Nephron (organoid): Measurements from ENCODE around the gene SORT1.
A peak's percentile ranks its signal among the peaks of the same experiment; 100 is the strongest.
"Not testable (repeated sequence)": the region's sequence is repeated elsewhere in the genome, so short reads cannot be mapped to it uniquely, and the experiment has no call there.

Experiments used
- H3K27ac Mint-ChIP-seq, 3 experiments: 2 replicates each; pipeline ENCODE4 v1.8.0; 2020; ENCODE audit warnings: mixed read lengths in 3 of 3, mild to moderate bottlenecking in 2 of 3, moderate library complexity in 1 of 3
- H3K27me3 Mint-ChIP-seq: 2 replicates; pipeline ENCODE4 v1.8.0; 2021; ENCODE audit warnings: low read depth, mild to moderate bottlenecking, moderate library complexity, mixed read lengths
- H3K36me3 Mint-ChIP-seq: 2 replicates; pipeline ENCODE4 v1.8.0; 2020; ENCODE audit warnings: low read depth, mixed read lengths
- H3K4me1 Mint-ChIP-seq: 2 replicates; pipeline ENCODE4 v1.8.0; 2020; ENCODE audit warnings: mixed read lengths
- H3K4me3 Mint-ChIP-seq, 3 experiments: 2 replicates each; pipeline ENCODE4 v1.8.0; 2020; ENCODE audit warnings: mild to moderate bottlenecking in 3 of 3, mixed read lengths in 3 of 3, moderate library complexity in 2 of 3
- H3K9me3 Mint-ChIP-seq: 2 replicates; pipeline ENCODE4 v1.8.0; 2020; ENCODE audit warnings: mixed read lengths
- TF ChIP-seq, protein P1 (sequence below), 3 experiments: fragments of 200-600 bp; sonication (generic); IDR thresholded peaks; one replicate each; pipeline ENCODE4 v1.5.0; 2021; ENCODE audit warnings: antibody characterized with exemption in 3 of 3; ENCODE audit not compliant: unreplicated experiment in 3 of 3

The SORT1 gene

DNA sequence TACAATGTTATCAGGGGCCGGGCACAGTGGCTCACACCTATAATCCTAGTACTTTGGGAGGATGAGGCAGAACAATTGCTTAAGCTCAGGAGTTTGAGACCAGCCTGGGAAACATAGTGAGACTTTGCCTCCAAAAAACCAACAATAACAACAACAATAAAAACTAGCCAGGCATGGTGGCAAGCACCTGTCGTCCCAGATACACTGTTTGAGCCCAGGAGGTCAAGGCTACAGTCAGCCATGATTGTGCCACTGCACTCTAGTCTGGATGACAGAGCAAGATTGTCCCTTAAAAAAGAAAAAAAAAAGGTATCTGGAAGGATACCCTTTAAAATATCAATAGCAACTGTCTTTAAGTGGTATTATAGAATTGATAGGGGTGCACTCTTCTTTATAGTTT lies 16.1 kb downstream of the SORT1 start:
- H3K4me1 Mint-ChIP-seq = peaks cover 32% of the 10 kb centered on the region
- H3K36me3 Mint-ChIP-seq = no peaks in the 10 kb centered on the region
- H3K4me3 Mint-ChIP-seq = no peak overlapping the region
- no peak overlapping the region for H3K27ac Mint-ChIP-seq
- no peaks in the 10 kb centered on the region for H3K9me3 Mint-ChIP-seq
- H3K27me3 Mint-ChIP-seq = no peaks in the 10 kb centered on the region
- TF ChIP-seq, protein P1, sequence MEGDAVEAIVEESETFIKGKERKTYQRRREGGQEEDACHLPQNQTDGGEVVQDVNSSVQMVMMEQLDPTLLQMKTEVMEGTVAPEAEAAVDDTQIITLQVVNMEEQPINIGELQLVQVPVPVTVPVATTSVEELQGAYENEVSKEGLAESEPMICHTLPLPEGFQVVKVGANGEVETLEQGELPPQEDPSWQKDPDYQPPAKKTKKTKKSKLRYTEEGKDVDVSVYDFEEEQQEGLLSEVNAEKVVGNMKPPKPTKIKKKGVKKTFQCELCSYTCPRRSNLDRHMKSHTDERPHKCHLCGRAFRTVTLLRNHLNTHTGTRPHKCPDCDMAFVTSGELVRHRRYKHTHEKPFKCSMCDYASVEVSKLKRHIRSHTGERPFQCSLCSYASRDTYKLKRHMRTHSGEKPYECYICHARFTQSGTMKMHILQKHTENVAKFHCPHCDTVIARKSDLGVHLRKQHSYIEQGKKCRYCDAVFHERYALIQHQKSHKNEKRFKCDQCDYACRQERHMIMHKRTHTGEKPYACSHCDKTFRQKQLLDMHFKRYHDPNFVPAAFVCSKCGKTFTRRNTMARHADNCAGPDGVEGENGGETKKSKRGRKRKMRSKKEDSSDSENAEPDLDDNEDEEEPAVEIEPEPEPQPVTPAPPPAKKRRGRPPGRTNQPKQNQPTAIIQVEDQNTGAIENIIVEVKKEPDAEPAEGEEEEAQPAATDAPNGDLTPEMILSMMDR (IDR thresholded peaks at IDR 0.05; ENCODE audit: unreplicated experiment in 3 of 3) = no peak

DNA sequence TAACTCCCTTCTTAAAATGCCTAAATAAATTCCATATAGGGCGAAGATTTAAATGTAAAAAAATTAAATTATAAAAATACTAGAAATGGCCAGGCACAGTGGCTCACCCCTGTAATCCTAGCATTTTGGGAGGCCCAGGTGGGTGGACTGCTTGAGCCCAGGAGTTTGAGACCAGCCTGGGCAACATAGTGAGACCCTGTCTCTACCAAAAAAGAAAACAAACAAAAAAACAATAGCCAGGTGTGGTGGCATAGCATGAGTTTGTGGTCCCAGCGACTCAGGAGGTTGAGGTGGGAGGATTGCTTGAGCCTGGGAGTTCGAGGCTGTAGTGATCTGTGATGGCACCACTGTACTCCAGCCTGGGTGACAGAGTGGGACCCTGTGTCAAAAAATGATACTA lies 17.8 kb downstream of the SORT1 start:
- H3K9me3 Mint-ChIP-seq = no peaks in the 10 kb centered on the region
- H3K4me1 Mint-ChIP-seq = peaks cover 24% of the 10 kb centered on the region
- H3K27ac Mint-ChIP-seq = no peak overlapping the region
- no peaks in the 10 kb centered on the region for H3K27me3 Mint-ChIP-seq
- no peaks in the 10 kb centered on the region for H3K36me3 Mint-ChIP-seq
- TF ChIP-seq, protein P1 (IDR thresholded peaks at IDR 0.05; ENCODE audit: unreplicated experiment in 3 of 3) = no peak
- no peak overlapping the region for H3K4me3 Mint-ChIP-seq

- TF ChIP-seq, protein P1 (IDR thresholded peaks at IDR 0.05; ENCODE audit: unreplicated experiment in 3 of 3) = no peak
- H3K4me3 Mint-ChIP-seq = no peak overlapping the region
- H3K27ac Mint-ChIP-seq = no peak overlapping the region
- H3K9me3 Mint-ChIP-seq = no peaks in the 10 kb centered on the region
- peaks cover 22% of the 10 kb centered on the region for H3K4me1 Mint-ChIP-seq
- H3K27me3 Mint-ChIP-seq = no peaks in the 10 kb centered on the region
- H3K36me3 Mint-ChIP-seq = no peaks in the 10 kb centered on the region
Measured at GRCh38 chr1:109379422-109379821, 18.3 kb downstream of the SORT1 start.

DNA sequence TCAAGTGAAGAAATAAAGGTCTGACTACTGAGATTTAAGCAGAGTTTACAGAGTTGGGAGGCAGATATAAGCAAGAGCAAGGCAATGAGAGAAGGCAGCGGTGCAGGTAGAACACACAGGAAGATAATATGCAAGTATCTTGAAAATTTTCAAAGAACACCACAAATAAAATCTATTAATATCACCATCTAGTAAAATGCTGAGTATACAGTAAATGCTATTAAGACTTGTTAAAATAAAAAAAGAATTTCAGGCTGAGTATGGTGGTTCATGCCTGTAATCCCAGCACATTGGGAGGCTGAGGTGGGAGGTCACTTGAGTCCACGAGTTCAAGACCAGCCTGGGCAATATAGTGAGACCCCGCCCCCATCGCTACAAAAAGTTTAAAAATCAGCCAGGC lies 20.0 kb downstream of the SORT1 start:
- Mint-ChIP-seq H3K27ac (no peak overlapping the region), H3K4me1 (peaks cover 12% of the 10 kb centered on the region), H3K36me3 (no peaks in the 10 kb centered on the region), H3K27me3 (no peaks in the 10 kb centered on the region), H3K4me3 (no peak overlapping the region), H3K9me3 (no peaks in the 10 kb centered on the region)
- TF ChIP-seq, protein P1 (IDR thresholded peaks at IDR 0.05; ENCODE audit: unreplicated experiment in 3 of 3) = no peak

DNA sequence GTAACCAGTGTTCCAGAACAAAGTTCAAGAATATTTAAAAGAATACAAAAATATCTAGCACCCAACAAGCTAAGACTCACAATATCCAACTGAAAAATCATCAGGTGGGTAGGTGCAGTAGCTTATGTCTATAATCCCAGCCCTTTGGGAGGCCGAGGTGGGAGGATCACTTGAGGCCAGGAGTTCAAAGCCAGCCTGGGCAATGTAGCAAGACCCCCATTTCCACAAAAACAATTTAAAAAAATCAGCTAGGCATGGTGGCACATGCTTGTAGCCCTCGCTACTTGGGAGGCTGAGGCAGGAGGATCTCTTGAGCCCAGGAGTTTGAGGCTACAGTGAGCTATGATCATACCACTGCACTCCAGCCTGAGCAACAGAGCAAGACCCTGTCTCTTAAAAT lies 24.0 kb downstream of the SORT1 start:
- not testable (repeated sequence) for H3K4me3 Mint-ChIP-seq, H3K9me3 Mint-ChIP-seq
- H3K4me1 Mint-ChIP-seq = peaks cover 39% of the 10 kb centered on the region

GRCh38 chr1:109373126-109373525 lies 24.6 kb downstream of the SORT1 start:
- Mint-ChIP-seq H3K36me3 (no peaks in the 10 kb centered on the region), H3K4me1 (peaks cover 39% of the 10 kb centered on the region), H3K9me3 (no peaks in the 10 kb centered on the region), H3K27ac (peak overlapping the region; percentile 40 to 71 (median 59)), H3K27me3 (no peaks in the 10 kb centered on the region), H3K4me3 (no peak overlapping the region)
- TF ChIP-seq, protein P1 (IDR thresholded peaks at IDR 0.05; ENCODE audit: unreplicated experiment in 3 of 3) = no peak

More for the DNA sequence above, 24.0 kb downstream of the SORT1 start:
- H3K27ac Mint-ChIP-seq, H3K27me3 Mint-ChIP-seq, H3K36me3 Mint-ChIP-seq: not testable (repeated sequence)
